ENCODE measurements around the gene GBP3. TPM values are rescaled to one million over a fixed set of nuclear protein-coding genes. Genes with fewer than 3 reads are reported as not detected.

The GBP3 gene
- total RNA-seq, 4 donors from 2014 or later: 5.4 to 102 (median 55.2) TPM

GRCh38 chr1:89042491-89042890 is 19.8 kb upstream of the GBP3 start:
- no peak overlapping the region for H3K4me3 ChIP-seq
- WGBS, 2 donors (ENCODE audit: low coverage in 1 of 2): 95% methylated on average over 7 of the region's 7 CpGs; no CpG with 5 or more reads in 1 of the 2 donors
- H3K27ac ChIP-seq: no peak overlapping the region
- peaks cover 0 to 11% (median 5%) of the 10 kb centered on the region in 4 donors for H3K4me1 ChIP-seq
- H3K9me3 ChIP-seq: no peaks in the 10 kb centered on the region
- H3K36me3 ChIP-seq: no peaks in the 10 kb centered on the region
- no peaks in the 10 kb centered on the region for H3K27me3 ChIP-seq
- intact Hi-C loops (cut with DNase I; ENCODE audit: low total_unique reads) (no loop called here), in situ Hi-C loops (cut with MboI; ENCODE audit: low pct_ligation_motif_present in 1 of 4, low pct_unique_long_range_greater_than_20kb in 1 of 4, low sequenced_read_pairs in 3 of 4) (no loop called here)
- no peak for TF ChIP-seq POLR2AphosphoS5 (IDR thresholded peaks at IDR 0.05)
- TF ChIP-seq EP300 (IDR thresholded peaks at IDR 0.05; ENCODE audit: low read depth): no peak
- TF ChIP-seq CTCF (IDR thresholded peaks at IDR 0.05): no peak
- no peak for TF ChIP-seq POLR2A (IDR thresholded peaks at IDR 0.05)
- DNase-seq: no peak

- Histone ChIP-seq H3K4me3 (no peak overlapping the region), H3K4me1 (peaks cover 0 to 11% (median 5%) of the 10 kb centered on the region in 4 donors), H3K9me3 (no peaks in the 10 kb centered on the region), H3K27me3 (no peaks in the 10 kb centered on the region), H3K27ac (no peak overlapping the region), H3K36me3 (no peaks in the 10 kb centered on the region)
- TF ChIP-seq CTCF (IDR thresholded peaks at IDR 0.05) (no peak), POLR2A (IDR thresholded peaks at IDR 0.05) (no peak), POLR2AphosphoS5 (IDR thresholded peaks at IDR 0.05) (no peak), EP300 (IDR thresholded peaks at IDR 0.05; ENCODE audit: low read depth) (no peak)
- no peak for DNase-seq
- 92 to 98% methylated on average over 1 of the region's 1 CpG for WGBS, 2 donors (ENCODE audit: low coverage in 1 of 2)
- intact Hi-C loops (cut with DNase I; ENCODE audit: low total_unique reads): no loop called here
- in situ Hi-C loops (cut with MboI; ENCODE audit: low pct_ligation_motif_present in 1 of 4, low pct_unique_long_range_greater_than_20kb in 1 of 4, low sequenced_read_pairs in 3 of 4): no loop called here
Observed at GRCh38 chr1:89041721-89042120, 19.1 kb upstream of the GBP3 start.

- H3K4me3 ChIP-seq: no peak overlapping the region
- DNase-seq: no peak
Observed at GRCh38 chr1:89041119-89041641, 18.5 kb upstream of the GBP3 start.

GRCh38 chr1:89040315-89040626 is 17.6 kb upstream of the GBP3 start:
- Histone ChIP-seq H3K27ac (no peak overlapping the region), H3K36me3 (no peaks in the 10 kb centered on the region), H3K4me1 (peaks cover 0 to 10% (median 6%) of the 10 kb centered on the region in 4 donors), H3K4me3 (no peak overlapping the region), H3K27me3 (no peaks in the 10 kb centered on the region), H3K9me3 (no peaks in the 10 kb centered on the region)
- DNase-seq: no peak
- TF ChIP-seq EP300 (IDR thresholded peaks at IDR 0.05; ENCODE audit: low read depth) (no peak), POLR2AphosphoS5 (IDR thresholded peaks at IDR 0.05) (no peak)
- intact Hi-C loops (cut with DNase I; ENCODE audit: low total_unique reads) (no loop called here), in situ Hi-C loops (cut with MboI; ENCODE audit: low pct_ligation_motif_present in 1 of 4, low pct_unique_long_range_greater_than_20kb in 1 of 4, low sequenced_read_pairs in 3 of 4) (no loop called here)
- WGBS, 2 donors (ENCODE audit: low coverage in 1 of 2): 91 to 100% methylated on average over 1 of the region's 1 CpG

More at GRCh38 chr1:89041119-89041641, 18.5 kb upstream of the GBP3 start:
- intact Hi-C loops (cut with DNase I; ENCODE audit: low total_unique reads): no loop called here
- no peaks in the 10 kb centered on the region for H3K36me3 ChIP-seq
- H3K27me3 ChIP-seq: no peaks in the 10 kb centered on the region
- WGBS, 2 donors (ENCODE audit: low coverage in 1 of 2): 64 to 78% methylated on average over 3 of the region's 3 CpGs
- in situ Hi-C loops (cut with MboI; ENCODE audit: low pct_ligation_motif_present in 1 of 4, low pct_unique_long_range_greater_than_20kb in 1 of 4, low sequenced_read_pairs in 3 of 4): no loop called here
- no peaks in the 10 kb centered on the region for H3K9me3 ChIP-seq
- TF ChIP-seq POLR2AphosphoS5 (IDR thresholded peaks at IDR 0.05) (no peak), POLR2A (IDR thresholded peaks at IDR 0.05) (no peak), CTCF (IDR thresholded peaks at IDR 0.05) (no peak), EP300 (IDR thresholded peaks at IDR 0.05; ENCODE audit: low read depth) (no peak)
- no peak overlapping the region for H3K27ac ChIP-seq
- H3K4me1 ChIP-seq: peaks cover 0 to 11% (median 5%) of the 10 kb centered on the region in 4 donors

GRCh38 chr1:89037186-89037585 is 14.5 kb upstream of the GBP3 start:
- Histone ChIP-seq H3K9me3 (no peaks in the 10 kb centered on the region), H3K4me3 (no peak overlapping the region), H3K4me1 (peaks cover 0 to 5% (median 4%) of the 10 kb centered on the region in 4 donors), H3K27ac (no peak overlapping the region), H3K36me3 (no peaks in the 10 kb centered on the region), H3K27me3 (no peaks in the 10 kb centered on the region)
- no peak for DNase-seq
- in situ Hi-C loops (cut with MboI; ENCODE audit: low pct_ligation_motif_present in 1 of 4, low pct_unique_long_range_greater_than_20kb in 1 of 4, low sequenced_read_pairs in 3 of 4) (no loop called here), intact Hi-C loops (cut with DNase I; ENCODE audit: low total_unique reads) (no loop called here)
- WGBS, 2 donors (ENCODE audit: low coverage in 1 of 2): 71 to 76% methylated on average over 1 of the region's 1 CpG
- TF ChIP-seq CTCF (IDR thresholded peaks at IDR 0.05) (no peak), EP300 (IDR thresholded peaks at IDR 0.05; ENCODE audit: low read depth) (no peak), POLR2AphosphoS5 (IDR thresholded peaks at IDR 0.05) (no peak), POLR2A (IDR thresholded peaks at IDR 0.05) (no peak)
